Measurements from ENCODE around the gene SIX6. TPM values are rescaled to one million over a fixed set of nuclear protein-coding genes. Genes with fewer than 3 reads are reported as not detected.
A peak's percentile ranks its signal among the peaks of the same experiment; 100 is the strongest.
"Not testable (repeated sequence)": the region's sequence is repeated elsewhere in the genome, so short reads cannot be mapped to it uniquely, and the experiment has no call there.

SIX6 gene
- not detected for total RNA-seq
- not detected for polyA plus RNA-seq (ENCODE audit: insufficient read length in 6 of 6)
- long read RNA-seq, donor 1: 0 reads
- long read RNA-seq, donor 2: 0 reads
- long read RNA-seq, donor 3: 0 reads
- long read RNA-seq, donor 4: 0 reads
- long read RNA-seq, donor 5: 0 reads
- long read RNA-seq, donor 6: 0 reads
- long read RNA-seq, donor 7: 0 reads
- long read RNA-seq, donor 8: 0 reads
- long read RNA-seq, donor 9: 0 reads
- long read RNA-seq, donor 10: 0 reads
- long read RNA-seq, donor 11: 0 reads
- long read RNA-seq, donor 12: 0 reads

DNA sequence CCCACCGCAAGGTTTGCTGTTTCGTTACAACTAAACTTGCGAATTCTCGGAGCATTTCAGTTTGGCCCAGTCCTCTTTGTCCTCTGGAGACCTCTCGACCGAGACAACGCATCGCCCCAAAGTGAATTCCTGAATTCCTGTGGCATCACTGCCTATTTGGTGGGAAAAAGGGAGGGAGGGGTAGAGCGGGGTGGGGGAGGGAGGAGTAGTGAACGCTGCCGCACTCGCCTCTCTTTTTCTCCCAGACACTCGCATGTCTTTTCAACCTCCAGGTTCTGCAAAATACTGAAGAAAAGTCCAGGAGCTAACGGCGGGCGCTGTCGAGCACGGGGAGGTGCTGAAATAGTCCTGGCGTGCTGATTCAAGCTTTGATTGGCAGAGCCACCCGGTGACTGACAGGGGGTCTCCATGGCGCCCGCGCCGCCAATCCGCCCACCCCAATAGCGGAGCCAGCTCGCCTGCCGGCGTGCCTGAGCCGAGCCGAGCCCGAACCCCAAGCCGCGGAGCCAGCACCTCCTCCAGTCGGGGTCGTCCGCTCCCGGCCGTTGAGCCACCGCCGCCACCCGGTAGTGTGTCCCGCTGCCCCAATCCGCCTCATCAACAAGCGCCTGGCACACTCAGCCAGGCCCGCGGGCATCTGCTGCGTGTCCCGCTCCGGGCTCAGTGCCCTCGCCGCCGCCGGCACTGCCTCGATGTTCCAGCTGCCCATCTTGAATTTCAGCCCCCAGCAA, at the start of gene SIX6:
Gene SIX6, plus strand, starts transcription at position 440 of the 731 bp plus-strand sequence. Its CDS starts 253 bp downstream, at position 693.
- DNase-seq: peak in 2 of 4 donors; percentile 35 to 71
- H3K27me3 ChIP-seq: peaks cover 99 to 100% of the 10 kb centered on the region in 2 donors
- peak; percentile 18 for ATAC-seq

DNA sequence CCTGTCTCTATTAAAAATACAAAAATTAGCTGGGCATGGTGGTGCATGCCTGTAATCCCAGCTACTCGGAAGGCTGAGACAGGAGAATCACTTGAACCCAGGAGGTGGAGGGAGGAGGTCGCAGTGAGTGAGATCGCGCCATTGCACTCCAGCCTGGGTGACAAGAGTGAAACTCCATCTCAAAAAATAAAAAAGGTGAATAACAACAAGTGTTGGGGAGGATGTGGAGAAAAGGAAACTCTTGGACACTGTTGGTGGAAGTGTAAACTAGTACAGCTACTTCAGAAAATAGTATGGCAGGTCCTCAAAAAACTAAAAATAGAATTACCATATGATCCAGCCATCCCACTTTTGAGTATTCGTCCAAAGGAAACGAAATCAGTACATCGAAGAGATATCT, 28.7 kb upstream of the SIX6 start:
- Histone ChIP-seq H3K9me3 (peaks cover 0 to 11% of the 10 kb centered on the region in 2 donors), H3K27me3 (peaks cover 12 to 29% of the 10 kb centered on the region in 2 donors)
- H3K27ac ChIP-seq; ATAC-seq; H3K4me3 ChIP-seq; intact Hi-C loops (cut with DNase I); H3K36me3 ChIP-seq; H3K4me1 ChIP-seq; DNase-seq: not testable (repeated sequence)

More for the DNA sequence above, at the start of gene SIX6:
- H3K4me1 ChIP-seq: peaks cover 4 to 10% of the 10 kb centered on the region in 2 donors
- H3K9me3 ChIP-seq: no peaks in the 10 kb centered on the region
- no peak within 1 kb of the TSS for H3K27ac ChIP-seq
- no peak within 1 kb of the TSS for H3K4me3 ChIP-seq
- TF ChIP-seq, protein P1, sequence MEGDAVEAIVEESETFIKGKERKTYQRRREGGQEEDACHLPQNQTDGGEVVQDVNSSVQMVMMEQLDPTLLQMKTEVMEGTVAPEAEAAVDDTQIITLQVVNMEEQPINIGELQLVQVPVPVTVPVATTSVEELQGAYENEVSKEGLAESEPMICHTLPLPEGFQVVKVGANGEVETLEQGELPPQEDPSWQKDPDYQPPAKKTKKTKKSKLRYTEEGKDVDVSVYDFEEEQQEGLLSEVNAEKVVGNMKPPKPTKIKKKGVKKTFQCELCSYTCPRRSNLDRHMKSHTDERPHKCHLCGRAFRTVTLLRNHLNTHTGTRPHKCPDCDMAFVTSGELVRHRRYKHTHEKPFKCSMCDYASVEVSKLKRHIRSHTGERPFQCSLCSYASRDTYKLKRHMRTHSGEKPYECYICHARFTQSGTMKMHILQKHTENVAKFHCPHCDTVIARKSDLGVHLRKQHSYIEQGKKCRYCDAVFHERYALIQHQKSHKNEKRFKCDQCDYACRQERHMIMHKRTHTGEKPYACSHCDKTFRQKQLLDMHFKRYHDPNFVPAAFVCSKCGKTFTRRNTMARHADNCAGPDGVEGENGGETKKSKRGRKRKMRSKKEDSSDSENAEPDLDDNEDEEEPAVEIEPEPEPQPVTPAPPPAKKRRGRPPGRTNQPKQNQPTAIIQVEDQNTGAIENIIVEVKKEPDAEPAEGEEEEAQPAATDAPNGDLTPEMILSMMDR (IDR thresholded peaks at IDR 0.05): no peak
- intact Hi-C loops (cut with DNase I): no loop called here
- H3K36me3 ChIP-seq: no peaks in the 10 kb centered on the region

DNA sequence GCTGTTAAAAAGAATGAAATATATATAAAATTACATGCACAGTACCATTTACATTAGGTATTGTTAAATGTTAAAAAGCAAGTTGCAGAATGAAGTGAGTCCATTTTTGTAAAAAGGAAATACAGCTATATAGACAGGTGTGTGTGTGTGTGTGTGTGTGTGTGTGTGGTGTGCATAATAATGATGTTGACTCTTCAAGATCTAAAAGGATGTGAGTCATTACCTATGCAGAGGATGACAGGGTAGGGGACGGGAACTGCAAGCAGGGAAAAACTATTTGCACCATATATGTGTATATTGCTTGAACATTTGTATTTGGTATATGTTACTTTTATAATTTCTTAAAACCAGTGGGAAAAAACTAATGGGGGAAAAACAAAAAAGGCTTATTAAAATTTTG, 26.2 kb upstream of the SIX6 start:
- Histone ChIP-seq H3K4me1 (peaks cover 0 to 3% of the 10 kb centered on the region in 2 donors), H3K9me3 (peaks cover 0 to 11% of the 10 kb centered on the region in 2 donors), H3K27ac (no peak overlapping the region), H3K27me3 (peaks cover 34 to 54% of the 10 kb centered on the region in 2 donors), H3K4me3 (no peak overlapping the region), H3K36me3 (no peaks in the 10 kb centered on the region)
- intact Hi-C loops (cut with DNase I): no loop called here
- ATAC-seq: no peak
- DNase-seq: no peak
- TF ChIP-seq, protein P1 (IDR thresholded peaks at IDR 0.05): no peak

DNA sequence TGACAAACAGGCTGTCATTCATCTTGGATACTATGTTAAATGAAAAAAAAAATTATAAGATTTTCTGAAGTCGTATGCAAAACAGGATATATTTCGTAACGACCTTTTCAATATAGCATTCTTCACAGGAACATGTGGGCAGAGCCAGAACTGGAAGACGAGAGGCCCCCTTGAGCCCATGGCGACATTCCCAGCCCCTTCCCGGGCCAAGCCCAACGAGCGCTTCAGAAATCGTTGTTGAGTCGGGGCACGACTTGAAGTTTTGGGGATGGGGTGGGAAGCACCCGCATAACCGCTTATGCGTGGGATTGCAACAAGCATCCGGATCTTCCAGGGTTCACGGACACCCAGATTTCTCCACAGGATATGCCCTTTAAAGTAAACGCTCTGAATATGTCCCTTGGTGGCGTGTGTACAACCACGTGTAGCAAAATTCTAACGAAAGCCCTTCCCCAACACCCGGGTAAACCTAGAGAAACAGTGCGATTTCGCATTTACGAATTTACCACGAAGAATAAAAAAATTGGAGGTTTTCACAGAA, 23.8 kb upstream of the SIX6 start:
- H3K27me3 ChIP-seq: peaks cover 38 to 74% of the 10 kb centered on the region in 2 donors
- no peak overlapping the region for H3K27ac ChIP-seq
- ATAC-seq (no peak), DNase-seq (peak in 1 of 4 donors; percentile 17)
- H3K9me3 ChIP-seq: peaks cover 0 to 5% of the 10 kb centered on the region in 2 donors
- no peaks in the 10 kb centered on the region for H3K36me3 ChIP-seq
- peaks cover 0 to 3% of the 10 kb centered on the region in 2 donors for H3K4me1 ChIP-seq
- intact Hi-C loops (cut with DNase I): no loop called here
- H3K4me3 ChIP-seq: no peak overlapping the region
- TF ChIP-seq, protein P1 (IDR thresholded peaks at IDR 0.05): no peak

DNA sequence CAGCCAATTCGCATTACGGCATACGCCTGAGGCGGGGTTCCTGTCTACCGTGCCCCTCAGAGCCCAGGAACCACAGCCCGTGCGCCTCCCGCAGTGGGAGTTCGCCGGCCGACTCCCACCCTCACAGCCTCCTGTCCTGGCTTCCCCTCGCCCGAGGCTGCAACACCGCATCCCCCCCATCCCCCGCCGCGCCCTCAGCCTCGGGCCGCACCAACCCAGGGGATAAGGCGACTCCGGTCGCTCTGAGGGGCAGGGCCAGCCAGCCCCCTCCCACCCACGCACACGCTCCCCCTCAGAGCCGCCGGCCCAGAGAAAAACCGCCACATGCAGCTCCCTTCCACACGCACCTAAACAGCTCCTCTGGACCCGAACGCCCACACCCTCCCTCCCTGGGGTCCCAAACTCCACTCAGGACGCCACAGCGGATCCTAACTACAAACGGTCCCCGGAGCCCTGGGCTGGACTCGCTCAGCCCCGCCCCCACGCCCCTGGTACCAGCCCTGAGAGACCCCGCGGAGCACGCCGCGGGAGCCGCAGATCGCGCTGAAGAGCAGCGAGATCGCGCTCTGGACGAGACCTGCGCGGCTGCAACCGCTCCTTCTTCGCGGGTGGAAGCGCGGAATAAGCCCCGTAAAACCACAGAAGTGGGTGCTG, 23.2 kb upstream of the SIX6 start, which contains the start of gene C14orf39:
Gene C14orf39, minus strand, starts transcription at position 466 of the 654 bp plus-strand sequence. CDS start 985 bp downstream, outside the sequence.
- Histone ChIP-seq H3K27ac (no peak within 1 kb of the TSS), H3K4me1 (peaks cover 0 to 3% of the 10 kb centered on the region in 2 donors), H3K36me3 (no peaks in the 10 kb centered on the region), H3K4me3 (no peak within 1 kb of the TSS), H3K27me3 (peaks cover 38 to 80% of the 10 kb centered on the region in 2 donors), H3K9me3 (no peaks in the 10 kb centered on the region)
- peak in 3 of 4 donors; percentile 52 to 78 (median 66) for DNase-seq
- TF ChIP-seq, protein P1 (IDR thresholded peaks at IDR 0.05): no peak
- intact Hi-C loops (cut with DNase I): no loop called here
- ATAC-seq: peak; percentile 19
